ENCODE measurements around the gene FAM120AOS. TPM values are rescaled to one million over a fixed set of nuclear protein-coding genes. Genes with fewer than 3 reads are reported as not detected.

Gene FAM120AOS
- total RNA-seq, 2 experiments from 2014 or later, result 38.7 to 43.1 TPM

DNA sequence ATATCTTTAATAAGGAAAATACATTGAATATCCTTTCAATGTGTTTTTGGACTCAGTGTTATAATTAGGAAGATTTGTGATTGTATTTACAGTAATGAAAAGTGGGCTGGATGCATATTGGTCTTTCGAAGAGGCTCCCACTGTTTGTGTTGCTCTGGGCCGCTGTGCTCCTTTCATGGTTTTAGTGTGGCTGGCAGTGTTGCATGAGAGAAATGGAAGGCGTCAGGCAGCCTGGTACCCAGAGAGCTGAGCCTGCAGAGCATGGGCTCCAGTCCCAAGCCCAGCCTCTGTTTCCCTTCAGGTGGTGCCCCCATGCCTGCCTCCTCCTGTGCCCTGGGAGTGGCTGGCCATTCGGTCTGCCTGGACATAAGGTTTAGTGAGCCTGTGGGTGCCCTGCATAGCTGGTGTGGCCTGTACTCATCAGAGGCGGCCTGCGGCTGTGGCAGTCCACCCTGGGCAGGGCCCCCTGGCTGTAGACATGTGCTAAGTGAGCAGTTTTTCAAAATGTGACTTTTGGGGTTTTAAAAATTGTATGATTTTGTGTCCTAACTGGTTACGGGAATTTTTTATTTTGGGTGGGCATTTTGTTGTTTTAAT is 27.4 kb upstream of the FAM120AOS start:
- intact Hi-C loops (cut with DNase I, micrococcal nuclease), result no loop called here
- peaks cover 42% of the 10 kb centered on the region for H3K36me3 Mint-ChIP-seq (ENCODE audit: low read depth)
- ChIA-PET POLR2A (no interaction called here), CTCF (interaction anchor here (0.5 kb wide), 1 partner anchor 71 kb away, joined by 3 read pairs; no protein-coding TSS in a partner anchor)
- H3K27ac Mint-ChIP-seq, result no peak overlapping the region
- no peaks in the 10 kb centered on the region for H3K27me3 Mint-ChIP-seq
- no peak for ATAC-seq
- DNase-seq, result no peak
- H3K4me1 Mint-ChIP-seq, result peaks cover 16% of the 10 kb centered on the region
- no peak overlapping the region for H3K4me3 Mint-ChIP-seq
- no peaks in the 10 kb centered on the region for H3K9me3 Mint-ChIP-seq (ENCODE audit: low read depth)

GRCh38 chr9:93480262-93480661 is 26.9 kb upstream of the FAM120AOS start:
- intact Hi-C loops (cut with DNase I, micrococcal nuclease), result no loop called here
- Mint-ChIP-seq H3K9me3 (ENCODE audit: low read depth) (no peaks in the 10 kb centered on the region), H3K36me3 (ENCODE audit: low read depth) (peaks cover 43% of the 10 kb centered on the region), H3K27ac (no peak overlapping the region), H3K27me3 (no peaks in the 10 kb centered on the region), H3K4me3 (no peak overlapping the region), H3K4me1 (peaks cover 19% of the 10 kb centered on the region)
- DNase-seq (no peak), ATAC-seq (no peak)
- POLR2A ChIA-PET, result no interaction called here
- CTCF ChIA-PET, result interaction anchor here (0.5 to 0.7 kb wide), 2 partner anchors 20 to 71 kb away, joined by 3 read pairs; no protein-coding TSS in a partner anchor

DNA sequence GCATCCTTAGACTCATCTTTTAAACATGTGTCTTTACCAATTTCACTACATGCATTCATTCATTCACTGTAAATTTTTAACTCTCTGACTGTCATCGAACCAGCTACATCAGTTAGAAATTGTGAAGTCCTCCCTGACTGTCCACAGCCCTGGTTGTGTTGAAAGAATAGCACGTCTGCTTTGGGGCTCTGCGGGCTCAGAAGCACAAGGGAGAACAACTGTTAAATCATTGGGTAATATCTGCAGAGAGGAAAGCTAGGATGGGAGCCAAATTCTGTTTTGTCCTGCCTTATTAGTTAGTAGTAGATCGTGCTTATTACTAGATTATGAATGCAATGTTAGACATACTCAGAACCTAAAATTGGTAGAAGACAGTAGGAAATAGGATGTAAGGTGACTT is 26.3 kb upstream of the FAM120AOS start:
- H3K27me3 Mint-ChIP-seq, result no peaks in the 10 kb centered on the region
- H3K27ac Mint-ChIP-seq, result no peak overlapping the region
- CTCF ChIA-PET, result interaction anchor here (0.7 kb wide), 1 partner anchor 19 kb away, joined by 3 read pairs; no protein-coding TSS in a partner anchor
- peaks cover 23% of the 10 kb centered on the region for H3K4me1 Mint-ChIP-seq
- peaks cover 41% of the 10 kb centered on the region for H3K36me3 Mint-ChIP-seq (ENCODE audit: low read depth)
- intact Hi-C loops (cut with DNase I, micrococcal nuclease), result no loop called here
- ATAC-seq (no peak), DNase-seq (no peak)
- H3K9me3 Mint-ChIP-seq (ENCODE audit: low read depth), result no peaks in the 10 kb centered on the region
- H3K4me3 Mint-ChIP-seq, result no peak overlapping the region
- POLR2A ChIA-PET, result no interaction called here

DNA sequence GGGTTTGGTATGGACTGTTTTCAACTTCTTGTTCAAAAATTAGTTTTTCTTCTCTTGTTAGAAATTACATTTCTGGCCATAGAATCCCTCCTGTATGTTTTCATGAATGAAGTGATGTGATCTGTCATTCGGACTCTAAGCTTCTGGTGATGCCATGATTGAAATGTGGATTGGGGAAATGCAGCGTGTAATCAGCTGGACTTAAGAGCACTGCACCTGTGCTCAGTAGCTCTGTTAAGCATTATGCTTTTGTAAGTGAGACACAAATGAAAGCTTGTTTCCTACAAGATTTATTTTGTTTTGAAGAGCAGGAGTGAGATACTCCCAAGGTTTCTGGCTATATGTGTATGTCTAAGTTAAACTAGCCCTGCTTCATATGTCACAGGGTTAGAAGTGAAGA is 24.0 kb upstream of the FAM120AOS start:
- H3K9me3 Mint-ChIP-seq (ENCODE audit: low read depth), result no peaks in the 10 kb centered on the region
- H3K36me3 Mint-ChIP-seq (ENCODE audit: low read depth), result peaks cover 41% of the 10 kb centered on the region
- ChIA-PET POLR2A (no interaction called here), CTCF (interaction anchor here (0.9 to 1.3 kb wide), 3 partner anchors 9 to 24 kb away, joined by 3 to 4 read pairs (median 3); partner anchors contain the start of gene FAM120AOS)
- intact Hi-C loops (cut with DNase I, micrococcal nuclease), result no loop called here
- peaks cover 25% of the 10 kb centered on the region for H3K4me1 Mint-ChIP-seq
- H3K27ac Mint-ChIP-seq, result peak overlapping the region; percentile 55
- no peak for DNase-seq
- ATAC-seq, result no peak
- H3K27me3 Mint-ChIP-seq, result no peaks in the 10 kb centered on the region
- H3K4me3 Mint-ChIP-seq, result no peak overlapping the region

GRCh38 chr9:93476924-93477323 is 23.5 kb upstream of the FAM120AOS start:
- Mint-ChIP-seq H3K36me3 (ENCODE audit: low read depth) (peaks cover 44% of the 10 kb centered on the region), H3K27me3 (no peaks in the 10 kb centered on the region), H3K4me1 (peaks cover 25% of the 10 kb centered on the region), H3K27ac (peak overlapping the region; percentile 55), H3K4me3 (no peak overlapping the region), H3K9me3 (ENCODE audit: low read depth) (no peaks in the 10 kb centered on the region)
- POLR2A ChIA-PET, result no interaction called here
- CTCF ChIA-PET, result interaction anchor here (0.9 to 1.1 kb wide), 2 partner anchors 8 to 13 kb away, joined by 3 read pairs; no protein-coding TSS in a partner anchor
- no peak for DNase-seq
- intact Hi-C loops (cut with DNase I, micrococcal nuclease), result no loop called here
- ATAC-seq, result no peak

DNA sequence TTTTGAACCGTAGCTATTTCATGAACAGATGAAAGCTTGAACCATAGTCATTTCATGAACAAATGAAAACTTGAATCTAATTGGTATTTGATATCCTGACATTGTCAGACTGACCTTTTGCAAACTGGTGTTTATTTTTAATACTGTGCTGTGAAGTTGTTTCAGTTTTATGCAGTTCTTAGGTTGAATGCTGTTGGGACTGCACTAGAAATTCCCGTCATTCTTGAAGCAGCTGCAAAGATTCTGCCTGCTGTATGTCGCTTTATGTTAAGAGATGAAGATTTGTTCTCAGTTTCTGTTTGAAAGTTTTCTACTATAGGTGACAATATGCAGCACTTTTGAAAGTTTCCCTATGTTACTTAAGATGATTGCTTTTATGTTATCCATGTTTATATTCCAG is 22.5 kb upstream of the FAM120AOS start:
- DNase-seq (no peak), ATAC-seq (no peak)
- no peaks in the 10 kb centered on the region for H3K27me3 Mint-ChIP-seq
- ChIA-PET POLR2A (no interaction called here), CTCF (no interaction called here)
- no peak overlapping the region for H3K4me3 Mint-ChIP-seq
- H3K36me3 Mint-ChIP-seq (ENCODE audit: low read depth), result peaks cover 49% of the 10 kb centered on the region
- peak overlapping the region; percentile 83 for H3K27ac Mint-ChIP-seq
- intact Hi-C loops (cut with DNase I, micrococcal nuclease), result no loop called here
- H3K9me3 Mint-ChIP-seq (ENCODE audit: low read depth), result no peaks in the 10 kb centered on the region
- H3K4me1 Mint-ChIP-seq, result peaks cover 28% of the 10 kb centered on the region

DNA sequence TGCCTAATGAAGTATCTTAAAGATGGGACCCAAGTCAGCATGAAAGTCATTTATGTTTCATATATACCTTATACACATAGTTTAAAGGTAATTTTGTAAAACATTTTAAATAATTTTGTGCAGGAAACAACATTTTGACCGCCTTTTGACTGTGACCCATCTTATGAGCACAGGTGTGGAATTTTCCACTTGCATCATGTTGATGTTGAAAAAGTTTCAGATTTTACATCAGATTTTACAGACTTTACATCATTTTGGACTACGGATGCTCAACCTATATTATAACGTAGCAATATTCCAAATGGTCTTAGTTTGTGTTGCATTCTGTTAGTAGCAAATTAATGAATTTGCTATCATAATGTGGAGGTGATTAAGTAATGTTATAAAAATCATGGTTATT is 21.7 kb upstream of the FAM120AOS start:
- Mint-ChIP-seq H3K36me3 (ENCODE audit: low read depth) (peaks cover 53% of the 10 kb centered on the region), H3K27ac (peak overlapping the region; percentile 83)

GRCh38 chr9:93473411-93473810 is 20.0 kb upstream of the FAM120AOS start:
- H3K4me1 Mint-ChIP-seq, result peaks cover 44% of the 10 kb centered on the region
- no peak for DNase-seq
- H3K27me3 Mint-ChIP-seq, result no peaks in the 10 kb centered on the region
- ChIA-PET POLR2A (no interaction called here), CTCF (interaction anchor here (0.9 to 1.1 kb wide), 2 partner anchors 13 to 93 kb away, joined by 3 to 4 read pairs; no protein-coding TSS in a partner anchor)
- no peak overlapping the region for H3K27ac Mint-ChIP-seq
- intact Hi-C loops (cut with DNase I, micrococcal nuclease), result no loop called here
- no peak for ATAC-seq
- H3K9me3 Mint-ChIP-seq (ENCODE audit: low read depth), result no peaks in the 10 kb centered on the region
- H3K36me3 Mint-ChIP-seq (ENCODE audit: low read depth), result peaks cover 51% of the 10 kb centered on the region
- H3K4me3 Mint-ChIP-seq, result no peak overlapping the region

More for the DNA sequence above, 21.7 kb upstream of the FAM120AOS start:
- Mint-ChIP-seq H3K9me3 (ENCODE audit: low read depth) (no peaks in the 10 kb centered on the region), H3K4me1 (peaks cover 33% of the 10 kb centered on the region), H3K27me3 (no peaks in the 10 kb centered on the region), H3K4me3 (no peak overlapping the region)
- DNase-seq, result no peak
- ATAC-seq, result no peak
- ChIA-PET CTCF (no interaction called here), POLR2A (no interaction called here)
- intact Hi-C loops (cut with DNase I, micrococcal nuclease), result no loop called here

GRCh38 chr9:93471124-93471523 is 17.7 kb upstream of the FAM120AOS start:
- no peaks in the 10 kb centered on the region for H3K9me3 Mint-ChIP-seq (ENCODE audit: low read depth)
- intact Hi-C loops (cut with DNase I, micrococcal nuclease), result no loop called here
- ChIA-PET POLR2A (no interaction called here), CTCF (interaction anchor here (0.7 kb wide), 1 partner anchor 362 kb away, joined by 3 read pairs; no protein-coding TSS in a partner anchor)
- H3K27me3 Mint-ChIP-seq, result no peaks in the 10 kb centered on the region
- H3K36me3 Mint-ChIP-seq (ENCODE audit: low read depth), result peaks cover 33% of the 10 kb centered on the region
- ATAC-seq (no peak), DNase-seq (no peak)
- H3K4me3 Mint-ChIP-seq, result no peak overlapping the region
- peaks cover 58% of the 10 kb centered on the region for H3K4me1 Mint-ChIP-seq
- no peak overlapping the region for H3K27ac Mint-ChIP-seq

DNA sequence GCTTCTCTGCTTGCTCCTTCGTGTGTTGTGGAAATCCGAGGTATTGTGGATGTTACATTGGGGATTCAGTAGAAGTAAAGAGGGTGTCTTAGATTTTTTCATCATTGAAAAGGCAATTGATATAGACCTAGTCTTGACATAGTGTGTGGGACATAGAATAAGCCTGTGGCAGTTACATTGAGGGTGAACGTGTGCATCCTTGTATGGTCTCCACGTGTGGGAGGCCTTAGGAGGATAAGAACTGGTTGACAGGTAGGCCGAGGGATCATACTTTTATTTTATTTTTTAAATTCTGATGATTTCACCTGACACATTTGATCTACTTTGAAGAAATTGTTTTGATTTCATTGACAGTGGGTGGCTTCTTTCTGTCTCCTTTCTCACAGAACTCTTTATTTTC is 17.0 kb upstream of the FAM120AOS start:
- no peak for ATAC-seq
- H3K9me3 Mint-ChIP-seq (ENCODE audit: low read depth), result no peaks in the 10 kb centered on the region
- peaks cover 27% of the 10 kb centered on the region for H3K36me3 Mint-ChIP-seq (ENCODE audit: low read depth)
- DNase-seq, result no peak
- no peak overlapping the region for H3K4me3 Mint-ChIP-seq
- H3K4me1 Mint-ChIP-seq, result peaks cover 56% of the 10 kb centered on the region
- no peaks in the 10 kb centered on the region for H3K27me3 Mint-ChIP-seq
- ChIA-PET CTCF (interaction anchor here (0.7 kb wide), 1 partner anchor 362 kb away, joined by 3 read pairs; no protein-coding TSS in a partner anchor), POLR2A (no interaction called here)
- intact Hi-C loops (cut with DNase I, micrococcal nuclease), result no loop called here
- peak overlapping the region; percentile 11 for H3K27ac Mint-ChIP-seq

GRCh38 chr9:93468763-93469456 is 15.5 kb upstream of the FAM120AOS start:
- POLR2A ChIA-PET, result no interaction called here
- H3K4me3 Mint-ChIP-seq, result no peak overlapping the region

GRCh38 chr9:93467462-93467861 is 14.1 kb upstream of the FAM120AOS start:
- Mint-ChIP-seq H3K4me3 (no peak overlapping the region), H3K27ac (peak overlapping the region; percentile 40), H3K4me1 (peaks cover 76% of the 10 kb centered on the region), H3K9me3 (ENCODE audit: low read depth) (no peaks in the 10 kb centered on the region), H3K27me3 (no peaks in the 10 kb centered on the region), H3K36me3 (ENCODE audit: low read depth) (peaks cover 26% of the 10 kb centered on the region)
- ChIA-PET POLR2A (no interaction called here), CTCF (no interaction called here)
- intact Hi-C loops (cut with DNase I, micrococcal nuclease), result no loop called here
- ATAC-seq (no peak), DNase-seq (no peak)

More at GRCh38 chr9:93468763-93469456, 15.5 kb upstream of the FAM120AOS start:
- no peak for ATAC-seq
- CTCF ChIA-PET, result interaction anchor here (1.1 to 1.5 kb wide), 2 partner anchors 9 to 14 kb away, joined by 3 read pairs; no protein-coding TSS in a partner anchor
- H3K9me3 Mint-ChIP-seq (ENCODE audit: low read depth), result no peaks in the 10 kb centered on the region
- intact Hi-C loops (cut with DNase I, micrococcal nuclease), result no loop called here
- DNase-seq, result no peak
- peaks cover 24% of the 10 kb centered on the region for H3K36me3 Mint-ChIP-seq (ENCODE audit: low read depth)
- peak overlapping the region; percentile 49 for H3K27ac Mint-ChIP-seq
- H3K4me1 Mint-ChIP-seq, result peaks cover 62% of the 10 kb centered on the region
- H3K27me3 Mint-ChIP-seq, result no peaks in the 10 kb centered on the region
